Spleen (tissue), 11 donors: ENCODE results near the gene NRXN2. TPM values are rescaled to one million over a fixed set of nuclear protein-coding genes. Genes with fewer than 3 reads are reported as not detected.

Source experiments
- DNase-seq: peaks from one replicate; pipeline ENCODE4 v3.0.0-alpha.2; 2020
- H3K27ac ChIP-seq, 8 donors: fragments of 200-600 bp; sonication (generic) in 7 of 8; 1 replicate in 4 of 8; 2 replicates in 4 of 8; pipeline versions ENCODE4 v1.5.0 to v1.8.0; 2016 to 2021; ENCODE audit warnings: inconsistent platforms in 4 of 8, mild to moderate bottlenecking in 4 of 8, moderate library complexity in 1 of 8
- H3K27me3 ChIP-seq, 7 donors: fragments of 200-600 bp; sonication (generic) in 6 of 7; replicated peaks in 1 of 7; 1 replicate in 4 of 7; 2 replicates in 3 of 7; pipeline versions ENCODE4 v1.5.0 to v1.8.0; 2016 to 2021; ENCODE audit warnings: inconsistent platforms in 3 of 7, mild to moderate bottlenecking in 1 of 7
- H3K36me3 ChIP-seq, 6 donors: fragments of 200-600 bp; sonication (generic) in 5 of 6; 1 replicate in 4 of 6; 2 replicates in 2 of 6; pipeline versions ENCODE4 v1.5.0 to v1.8.0; 2016 to 2021; ENCODE audit warnings: inconsistent platforms in 2 of 6
- H3K4me1 ChIP-seq, 6 donors: fragments of 200-600 bp; sonication (generic) in 5 of 6; 1 replicate in 3 of 6; 2 replicates in 3 of 6; pipeline versions ENCODE4 v1.5.0 to v1.8.0; 2016 to 2021; ENCODE audit warnings: inconsistent platforms in 3 of 6
- H3K4me3 ChIP-seq, 8 donors: fragments of 200-600 bp; sonication (generic) in 7 of 8; 1 replicate in 4 of 8; 2 replicates in 4 of 8; pipeline versions ENCODE4 v1.5.0 to v1.8.0; 2016 to 2021; ENCODE audit warnings: inconsistent platforms in 4 of 8, mild to moderate bottlenecking in 4 of 8, moderate library complexity in 2 of 8
- H3K9me3 ChIP-seq, 8 donors: fragments of 200-600 bp; sonication (generic) in 7 of 8; 1 replicate in 4 of 8; 2 replicates in 4 of 8; pipeline versions ENCODE4 v1.5.0 to v1.8.0; 2016 to 2021; ENCODE audit warnings: inconsistent platforms in 4 of 8
- POLR2A ChIP-seq, 3 donors: fragments of 450-650 bp; IDR thresholded peaks; one replicate each; pipeline ENCODE4 v1.5.1; 2017; ENCODE audit warnings: antibody characterized with exemption in 3 of 3, mild to moderate bottlenecking in 1 of 3
- POLR2AphosphoS5 ChIP-seq, 3 donors: sonication (generic); formaldehyde crosslinking; IDR thresholded peaks; one replicate each; pipeline ENCODE4 v1.5.1; 2017; ENCODE audit warnings: antibody characterized with exemption in 3 of 3
- WGBS, 5 donors: extraction: QIAGEN DNeasy Blood & Tissue Kit in 3 of 5; methylation state at CpG; one replicate each; pipeline versions ENCODE4 v1.1.5 to v1.1.7; 2013 to 2018; 5-methylcytosine and 5-hydroxymethylcytosine counted together
- intact Hi-C: fragments of 100-400 bp; cut with DNase I; formaldehyde crosslinking; loops from one replicate; pipeline ENCODE4 v1.15.0; 2023; ENCODE audit warnings: low total_unique reads
- polyA plus RNA-seq, 3 donors: library from polyadenylated mRNA; stranded (reverse); fragments of 200-250 nt; gene quantifications; one replicate each; pipeline ENCODE4 v1.2.1, GENCODE V29; 2013
- total RNA-seq, 7 donors: library from RNA; depleted of rRNA in 3 of 7; stranded (reverse); fragments of >200 nt in 3 of 7; fragmentation: NEBNext Ultra II Directional in 4 of 7; extraction: Animal tissue kit (Norgen Biotek cat#: 25700) in 4 of 7; gene quantifications; one replicate each; pipeline versions ENCODE4 v1.1.0 to v1.2.1, GENCODE V29; 2016 to 2021
- TF ChIP-seq, protein P1 (sequence below), 11 experiments: fragments of 200-600 bp in 7 of 11; fragments of 450-650 bp in 4 of 11; sonication (generic) in 4 of 11; IDR thresholded peaks in 8 of 11; conservative IDR thresholded peaks in 3 of 11; 1 replicate in 7 of 11; 2 replicates in 4 of 11; pipeline versions ENCODE4 v1.4.0 to v1.8.0; 2016 to 2021; ENCODE audit warnings: antibody characterized with exemption in 11 of 11, inconsistent platforms in 4 of 11, mild to moderate bottlenecking in 1 of 11
- donor health status: healthy with polysubstance abuse.
- donor health status: DM: no; HTN: no; CAD: no; lungs with moderate emphysema.
- donor health status: DM: no; HTN: no; CAD: no.
- donor health status: Bipolar disorder and iron deficiency.
- donor health status: healthy.
- donor health status: DM: no; HTN: no; CAD: no.
- donor health status: DM: yes; HTN: yes; CAD: no.

NRXN2 gene
- total and polyA plus RNA-seq, 10 donors: 0.59 to 12.9 (median 3.0) TPM

DNA sequence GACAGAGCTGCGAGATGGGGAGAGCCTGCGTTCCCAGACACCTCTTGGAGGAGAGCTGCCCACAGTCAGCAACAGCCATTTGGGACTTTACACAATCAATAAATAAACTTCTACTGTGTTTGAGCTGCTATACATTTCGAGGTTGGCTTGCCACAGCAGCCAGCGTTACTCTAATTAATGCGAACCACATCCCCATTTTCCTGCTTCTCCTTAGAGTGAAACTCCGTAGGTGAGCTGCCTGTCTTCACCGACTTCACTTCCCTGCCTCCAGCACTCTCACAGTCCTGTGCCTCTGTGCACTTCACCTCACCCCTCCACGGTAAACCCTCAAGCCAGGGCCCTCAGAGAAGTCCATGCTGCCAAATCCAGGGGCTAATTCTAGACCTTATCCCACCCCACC, 137.8 kb downstream of the NRXN2 start:
- H3K4me3 ChIP-seq: no peak overlapping the region
- no peak for DNase-seq
- H3K4me1 ChIP-seq: peaks cover 0 to 3% (median 0%) of the 10 kb centered on the region in 6 donors
- TF ChIP-seq, protein P1, sequence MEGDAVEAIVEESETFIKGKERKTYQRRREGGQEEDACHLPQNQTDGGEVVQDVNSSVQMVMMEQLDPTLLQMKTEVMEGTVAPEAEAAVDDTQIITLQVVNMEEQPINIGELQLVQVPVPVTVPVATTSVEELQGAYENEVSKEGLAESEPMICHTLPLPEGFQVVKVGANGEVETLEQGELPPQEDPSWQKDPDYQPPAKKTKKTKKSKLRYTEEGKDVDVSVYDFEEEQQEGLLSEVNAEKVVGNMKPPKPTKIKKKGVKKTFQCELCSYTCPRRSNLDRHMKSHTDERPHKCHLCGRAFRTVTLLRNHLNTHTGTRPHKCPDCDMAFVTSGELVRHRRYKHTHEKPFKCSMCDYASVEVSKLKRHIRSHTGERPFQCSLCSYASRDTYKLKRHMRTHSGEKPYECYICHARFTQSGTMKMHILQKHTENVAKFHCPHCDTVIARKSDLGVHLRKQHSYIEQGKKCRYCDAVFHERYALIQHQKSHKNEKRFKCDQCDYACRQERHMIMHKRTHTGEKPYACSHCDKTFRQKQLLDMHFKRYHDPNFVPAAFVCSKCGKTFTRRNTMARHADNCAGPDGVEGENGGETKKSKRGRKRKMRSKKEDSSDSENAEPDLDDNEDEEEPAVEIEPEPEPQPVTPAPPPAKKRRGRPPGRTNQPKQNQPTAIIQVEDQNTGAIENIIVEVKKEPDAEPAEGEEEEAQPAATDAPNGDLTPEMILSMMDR (IDR thresholded peaks at IDR 0.05 in 8 of 11, conservative IDR thresholded peaks at IDR 0.05 in 3 of 11): no peak
- no peak for TF ChIP-seq POLR2A (IDR thresholded peaks at IDR 0.05)
- TF ChIP-seq POLR2AphosphoS5 (IDR thresholded peaks at IDR 0.05): no peak
- peaks cover 0 to 4% (median 0%) of the 10 kb centered on the region in 7 donors for H3K27me3 ChIP-seq
- no peaks in the 10 kb centered on the region for H3K36me3 ChIP-seq
- intact Hi-C loops: no loop called here
- WGBS, 5 donors: 57 to 65% (median 63%) methylated on average over 8 of the region's 8 CpGs
- H3K9me3 ChIP-seq: peaks cover 0 to 26% (median 14%) of the 10 kb centered on the region in 8 donors
- no peak overlapping the region for H3K27ac ChIP-seq

DNA sequence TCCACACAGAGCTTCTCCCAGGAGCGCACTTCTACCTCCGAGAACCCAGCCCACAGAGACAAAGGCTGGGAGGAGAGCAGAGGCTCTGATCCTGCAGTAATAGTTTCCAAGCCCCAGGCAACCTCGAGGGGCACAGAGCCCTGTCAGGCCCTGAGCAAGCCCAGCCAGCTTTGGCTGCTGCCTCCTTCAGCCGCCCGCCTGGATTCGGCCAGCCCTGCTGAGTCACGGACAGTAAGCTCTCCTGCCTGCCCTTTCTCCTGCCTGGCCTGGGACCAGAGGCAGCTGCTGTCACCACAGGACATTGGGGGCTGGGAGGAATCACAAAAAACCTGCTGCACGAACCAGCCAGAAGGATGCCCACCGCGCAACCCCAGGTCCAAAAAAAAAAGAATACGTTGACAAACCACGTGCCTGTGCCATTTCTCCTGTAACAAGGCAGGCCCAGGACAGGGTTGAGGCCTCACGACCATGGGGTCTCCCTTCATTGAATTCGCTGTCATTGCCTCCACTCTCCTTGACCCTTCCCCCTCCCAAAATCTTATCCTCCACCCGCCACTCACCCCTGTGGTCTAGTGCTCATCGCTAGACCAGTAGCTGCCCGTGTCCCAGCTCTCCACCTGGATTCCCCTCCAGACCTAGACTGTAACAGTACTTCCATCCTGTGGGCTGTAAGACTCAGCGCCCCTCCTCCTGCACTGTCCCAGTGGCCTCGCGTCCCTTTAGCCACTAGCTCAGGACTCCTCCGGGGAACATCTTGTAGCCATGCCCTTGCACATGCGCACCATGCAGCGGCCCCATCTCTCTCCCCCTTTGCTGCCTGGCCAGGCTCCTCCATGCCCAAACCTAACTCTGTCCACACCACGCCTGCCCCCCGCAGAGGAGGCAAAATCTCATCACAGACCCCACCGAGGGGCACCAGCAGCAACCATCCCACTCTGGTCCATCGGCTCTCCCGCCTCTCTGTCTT, 139.4 kb downstream of the NRXN2 start:
- Histone ChIP-seq H3K36me3 (no peaks in the 10 kb centered on the region), H3K27me3 (peaks cover 0 to 4% (median 0%) of the 10 kb centered on the region in 7 donors), H3K27ac (no peak overlapping the region), H3K9me3 (peaks cover 0 to 15% (median 4%) of the 10 kb centered on the region in 8 donors), H3K4me1 (peaks cover 0 to 3% (median 0%) of the 10 kb centered on the region in 6 donors), H3K4me3 (no peak overlapping the region)
- TF ChIP-seq POLR2A (IDR thresholded peaks at IDR 0.05) (no peak), POLR2AphosphoS5 (IDR thresholded peaks at IDR 0.05) (no peak)
- TF ChIP-seq, protein P1 (IDR thresholded peaks at IDR 0.05 in 8 of 11, conservative IDR thresholded peaks at IDR 0.05 in 3 of 11): no peak
- intact Hi-C loops: no loop called here
- peak; percentile 41 for DNase-seq
- 84 to 92% (median 87%) methylated on average over 27 to 28 of the region's 28 CpGs for WGBS, 5 donors

DNA sequence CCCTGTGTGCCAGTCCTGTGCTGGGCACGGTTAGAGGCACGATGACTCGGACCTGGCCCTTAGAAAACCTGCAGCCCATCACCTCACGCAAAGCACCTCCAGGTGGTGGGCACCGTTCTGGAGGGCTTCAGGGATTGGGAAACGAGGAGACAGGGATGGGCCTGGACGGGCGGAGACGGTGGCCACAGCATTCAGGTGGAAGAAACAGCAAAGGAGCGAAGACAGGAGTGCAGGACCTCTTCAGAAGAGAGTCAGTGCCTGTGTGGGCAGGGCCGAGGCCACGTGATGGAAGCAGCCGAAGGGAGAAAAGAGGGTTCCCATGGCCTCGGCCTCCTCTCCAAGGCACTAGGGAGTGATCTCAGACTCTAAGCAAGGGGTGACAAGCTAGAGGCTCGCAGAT, 140.1 kb downstream of the NRXN2 start:
- WGBS, 5 donors: 80 to 95% (median 91%) methylated on average over 15 of the region's 15 CpGs
- Histone ChIP-seq H3K36me3 (no peaks in the 10 kb centered on the region), H3K9me3 (peaks cover 0 to 8% (median 0%) of the 10 kb centered on the region in 8 donors), H3K4me3 (no peak overlapping the region), H3K27ac (no peak overlapping the region), H3K27me3 (peaks cover 0 to 9% (median 0%) of the 10 kb centered on the region in 7 donors), H3K4me1 (peaks cover 0 to 3% (median 0%) of the 10 kb centered on the region in 6 donors)
- peak; percentile 48 for DNase-seq
- intact Hi-C loops: no loop called here
- TF ChIP-seq POLR2A (IDR thresholded peaks at IDR 0.05) (no peak), POLR2AphosphoS5 (IDR thresholded peaks at IDR 0.05) (no peak)
- TF ChIP-seq, protein P1 (IDR thresholded peaks at IDR 0.05 in 8 of 11, conservative IDR thresholded peaks at IDR 0.05 in 3 of 11): no peak

DNA sequence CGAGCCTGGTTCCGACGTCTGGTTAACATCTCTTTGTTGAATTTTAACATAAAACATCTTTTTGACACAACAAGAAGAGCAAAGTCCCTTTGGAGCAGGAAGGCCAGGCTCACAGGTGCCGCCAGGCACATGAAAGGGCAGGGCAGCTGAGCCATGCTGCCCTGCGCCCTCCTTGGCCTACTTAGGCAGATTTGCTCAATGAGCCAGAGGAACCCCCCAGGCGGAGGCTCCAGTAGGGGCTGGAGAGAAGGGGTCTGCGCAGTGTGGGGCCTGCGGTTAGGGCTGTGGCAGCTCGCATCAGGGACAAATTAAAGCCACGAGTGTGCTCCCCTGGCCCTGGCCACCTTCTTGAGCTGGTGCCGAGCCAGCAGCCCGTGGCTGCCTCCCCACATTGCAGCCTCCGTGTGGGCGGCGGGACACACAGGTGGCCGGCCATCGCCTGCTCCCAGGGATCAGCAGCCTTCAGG, 141.9 kb downstream of the NRXN2 start:
- WGBS, 5 donors: 81 to 96% (median 89%) methylated on average over 9 to 17 of the region's 17 CpGs
- TF ChIP-seq, protein P1 (IDR thresholded peaks at IDR 0.05 in 8 of 11, conservative IDR thresholded peaks at IDR 0.05 in 3 of 11): no peak
- TF ChIP-seq POLR2AphosphoS5 (IDR thresholded peaks at IDR 0.05): no peak
- no peak for TF ChIP-seq POLR2A (IDR thresholded peaks at IDR 0.05)
- Histone ChIP-seq H3K36me3 (no peaks in the 10 kb centered on the region), H3K27ac (no peak overlapping the region), H3K9me3 (no peaks in the 10 kb centered on the region), H3K27me3 (peaks cover 0 to 6% (median 0%) of the 10 kb centered on the region in 7 donors), H3K4me3 (no peak overlapping the region), H3K4me1 (peaks cover 0 to 3% (median 0%) of the 10 kb centered on the region in 6 donors)
- DNase-seq: peak; percentile 35
- intact Hi-C loops: no loop called here
